Measurements from ENCODE around the gene SLC12A1.

SLC12A1 gene

DNA sequence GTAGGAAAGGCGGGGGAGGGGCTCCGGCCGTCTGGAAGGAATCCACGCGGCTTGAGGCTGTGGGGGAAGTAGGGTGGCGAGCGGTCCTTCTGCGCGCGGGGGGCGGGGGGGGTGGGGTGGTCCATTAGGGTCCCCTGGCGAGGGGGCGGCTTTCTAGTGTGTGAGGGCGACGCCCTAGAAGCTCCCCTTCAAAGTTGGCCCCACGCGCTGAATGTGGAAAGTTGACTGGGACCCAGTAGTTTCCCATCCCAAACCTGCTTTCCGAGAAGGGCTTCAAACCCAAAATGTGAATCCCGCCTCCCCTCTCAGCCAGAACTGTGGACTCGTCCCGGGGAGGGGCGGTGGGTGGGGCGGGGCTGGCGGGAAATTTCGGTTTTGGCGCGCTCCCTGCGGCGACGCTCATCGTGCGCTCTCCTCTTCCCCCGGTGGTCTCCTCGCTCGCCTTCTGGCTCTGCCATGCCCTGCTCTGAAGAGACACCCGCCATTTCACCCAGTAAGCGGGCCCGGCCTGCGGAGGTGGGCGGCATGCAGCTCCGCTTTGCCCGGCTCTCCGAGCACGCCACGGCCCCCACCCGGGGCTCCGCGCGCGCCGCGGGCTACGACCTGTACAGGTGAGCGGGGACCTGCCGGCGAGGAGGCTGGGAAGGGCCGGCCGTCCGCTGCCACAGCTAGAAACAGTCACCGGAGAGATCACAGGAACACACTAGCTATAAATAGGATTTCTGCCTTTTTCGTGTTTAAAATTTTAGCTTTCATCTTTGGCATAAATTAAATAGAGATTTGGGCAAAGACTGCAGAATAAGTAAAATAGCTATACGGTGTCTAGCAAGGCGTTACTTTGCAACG, 125.9 kb downstream of the SLC12A1 start:
- TF ChIP-seq, protein P1, sequence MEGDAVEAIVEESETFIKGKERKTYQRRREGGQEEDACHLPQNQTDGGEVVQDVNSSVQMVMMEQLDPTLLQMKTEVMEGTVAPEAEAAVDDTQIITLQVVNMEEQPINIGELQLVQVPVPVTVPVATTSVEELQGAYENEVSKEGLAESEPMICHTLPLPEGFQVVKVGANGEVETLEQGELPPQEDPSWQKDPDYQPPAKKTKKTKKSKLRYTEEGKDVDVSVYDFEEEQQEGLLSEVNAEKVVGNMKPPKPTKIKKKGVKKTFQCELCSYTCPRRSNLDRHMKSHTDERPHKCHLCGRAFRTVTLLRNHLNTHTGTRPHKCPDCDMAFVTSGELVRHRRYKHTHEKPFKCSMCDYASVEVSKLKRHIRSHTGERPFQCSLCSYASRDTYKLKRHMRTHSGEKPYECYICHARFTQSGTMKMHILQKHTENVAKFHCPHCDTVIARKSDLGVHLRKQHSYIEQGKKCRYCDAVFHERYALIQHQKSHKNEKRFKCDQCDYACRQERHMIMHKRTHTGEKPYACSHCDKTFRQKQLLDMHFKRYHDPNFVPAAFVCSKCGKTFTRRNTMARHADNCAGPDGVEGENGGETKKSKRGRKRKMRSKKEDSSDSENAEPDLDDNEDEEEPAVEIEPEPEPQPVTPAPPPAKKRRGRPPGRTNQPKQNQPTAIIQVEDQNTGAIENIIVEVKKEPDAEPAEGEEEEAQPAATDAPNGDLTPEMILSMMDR (IDR thresholded peaks at IDR 0.05; ENCODE audit: borderline replicate concordance, control extremely low read depth, extremely low read depth, insufficient read depth, missing control alignments) = no peak
- DNase-seq (ENCODE audit: low spot score) = peak; percentile 86
- in situ Hi-C loops (cut with MboI; ENCODE audit: low sequenced_read_pairs, unreplicated experiment) = no loop called here

DNA sequence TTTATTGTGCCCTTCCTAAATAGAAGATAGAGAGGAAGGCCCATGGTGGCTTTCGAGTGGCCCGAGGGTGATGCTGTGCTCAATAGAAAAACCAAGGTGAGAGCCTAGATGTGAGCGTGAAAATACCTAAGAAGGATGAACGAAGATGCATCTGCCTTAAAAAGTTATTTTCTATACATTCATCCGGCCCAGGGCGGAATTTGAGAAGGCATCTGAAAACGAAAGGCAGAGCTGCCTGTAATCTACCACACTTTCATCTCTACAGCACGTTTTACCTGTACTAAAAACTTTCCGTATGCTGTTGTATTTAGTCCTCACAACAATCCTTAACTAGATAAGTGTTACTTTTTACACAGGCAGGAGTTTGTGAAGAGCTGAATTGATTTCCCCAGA, 126.5 kb downstream of the SLC12A1 start:
- no peak for DNase-seq (ENCODE audit: low spot score)
- in situ Hi-C loops (cut with MboI; ENCODE audit: low sequenced_read_pairs, unreplicated experiment) = no loop called here

DNA sequence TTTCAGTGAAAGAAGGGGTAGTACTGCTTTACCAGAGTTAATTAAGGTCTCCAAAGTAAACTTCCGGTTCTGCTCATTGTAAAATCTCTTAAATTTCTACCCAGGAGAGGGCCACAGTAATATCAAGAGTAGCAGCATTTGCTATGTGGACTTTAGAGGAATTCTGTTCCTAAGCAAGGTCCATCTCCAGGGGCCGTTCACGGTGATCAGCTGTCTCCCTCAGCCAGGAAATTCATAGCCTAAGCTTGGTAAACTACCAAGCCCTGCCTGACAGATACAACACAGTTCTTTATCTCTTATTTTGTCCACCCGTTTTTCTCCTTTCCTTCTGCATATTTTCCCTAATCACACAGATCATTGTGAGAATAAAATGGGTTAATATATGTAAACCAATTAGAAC, 127.4 kb downstream of the SLC12A1 start:
- TF ChIP-seq, protein P1 (IDR thresholded peaks at IDR 0.05; ENCODE audit: borderline replicate concordance, control extremely low read depth, extremely low read depth, insufficient read depth, missing control alignments) = no peak
- in situ Hi-C loops (cut with MboI; ENCODE audit: low sequenced_read_pairs, unreplicated experiment) = no loop called here
- no peak for DNase-seq (ENCODE audit: low spot score)

More for the DNA sequence above, 126.5 kb downstream of the SLC12A1 start:
- TF ChIP-seq, protein P1 (IDR thresholded peaks at IDR 0.05; ENCODE audit: borderline replicate concordance, control extremely low read depth, extremely low read depth, insufficient read depth, missing control alignments) = no peak

DNA sequence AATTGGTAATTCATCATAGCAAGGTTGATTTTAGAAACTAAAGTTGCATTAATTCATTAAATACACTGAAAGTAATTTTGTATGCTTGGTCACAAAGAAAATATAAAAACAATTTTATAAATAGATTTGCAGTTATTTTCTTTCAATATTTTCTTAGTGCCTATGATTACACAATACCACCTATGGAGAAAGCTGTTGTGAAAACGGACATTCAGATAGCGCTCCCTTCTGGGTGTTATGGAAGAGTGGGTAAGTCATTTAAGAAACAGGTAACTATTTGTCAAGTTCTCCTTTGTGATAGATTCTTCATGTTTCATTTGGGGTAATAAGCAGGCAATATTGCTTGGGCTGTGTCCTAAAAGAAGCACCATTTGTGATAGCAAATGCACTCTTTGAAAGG, 128.2 kb downstream of the SLC12A1 start:
- no peak for DNase-seq (ENCODE audit: low spot score)
- TF ChIP-seq, protein P1 (IDR thresholded peaks at IDR 0.05; ENCODE audit: borderline replicate concordance, control extremely low read depth, extremely low read depth, insufficient read depth, missing control alignments) = no peak
- in situ Hi-C loops (cut with MboI; ENCODE audit: low sequenced_read_pairs, unreplicated experiment) = no loop called here

- in situ Hi-C loops (cut with MboI; ENCODE audit: low sequenced_read_pairs, unreplicated experiment) = no loop called here
- DNase-seq (ENCODE audit: low spot score) = no peak
- TF ChIP-seq, protein P1 (IDR thresholded peaks at IDR 0.05; ENCODE audit: borderline replicate concordance, control extremely low read depth, extremely low read depth, insufficient read depth, missing control alignments) = peak; percentile 12
Observed at GRCh38 chr15:48336940-48337339, 130.8 kb downstream of the SLC12A1 start.

- TF ChIP-seq, protein P1 (IDR thresholded peaks at IDR 0.05; ENCODE audit: borderline replicate concordance, control extremely low read depth, extremely low read depth, insufficient read depth, missing control alignments) = no peak
- DNase-seq (ENCODE audit: low spot score) = no peak
- in situ Hi-C loops (cut with MboI; ENCODE audit: low sequenced_read_pairs, unreplicated experiment) = no loop called here
Observed at GRCh38 chr15:48337607-48338006, 131.5 kb downstream of the SLC12A1 start.

Measured in GM13976 (cell line).